Measurements from ENCODE around the gene LRRTM1. TPM values are rescaled to one million over a fixed set of nuclear protein-coding genes. Genes with fewer than 3 reads are reported as not detected.

Gene LRRTM1
- total and polyA plus RNA-seq, 2 donors (not counting 3 experiments of a cell fraction or from before 2014, with no cell fraction given), result not detected

- BruUV-seq (replicated peaks), result no TSS peak
- Histone ChIP-seq H2AFZ (ENCODE audit: low read depth, low read length) (no peak overlapping the region), H3K4me1 (ENCODE audit: control insufficient read depth, extremely low read depth, insufficient read depth, low read length) (no peaks in the 10 kb centered on the region), H3K4me3 (replicated peaks in 1 of 3; ENCODE audit: insufficient read depth in 1 of 3, low read depth in 1 of 3, low read length in 3 of 3) (no peak overlapping the region), H3K9ac (replicated peaks; ENCODE audit: extremely low read depth, insufficient read depth, low read length) (no peak overlapping the region), H3K36me3 (ENCODE audit: control insufficient read depth in 2 of 2, extremely low read depth in 1 of 2, insufficient read depth in 2 of 2, low read length in 2 of 2) (no peaks in the 10 kb centered on the region), H3K79me2 (ENCODE audit: control insufficient read depth, insufficient read depth, low read length) (no peaks in the 10 kb centered on the region), H3K4me2 (ENCODE audit: insufficient read depth, low read length) (no peak overlapping the region), H4K20me1 (replicated peaks; ENCODE audit: control insufficient read depth, extremely low read depth, insufficient read depth, low read length) (no peaks in the 10 kb centered on the region), H3K27ac (ENCODE audit: insufficient read depth, low read depth, low read length) (no peak overlapping the region), H3K9me3 (replicated peaks; ENCODE audit: control insufficient read depth, insufficient read depth, low read length) (no peaks in the 10 kb centered on the region), H3K27me3 (ENCODE audit: control insufficient read depth in 2 of 2, insufficient read depth in 2 of 2, low read length in 2 of 2) (peaks cover 0 to 13% of the 10 kb centered on the region in 2 experiments), H3K9me1 (replicated peaks; ENCODE audit: control insufficient read depth, extremely low read depth, insufficient read depth, low read length) (no peaks in the 10 kb centered on the region)
- TF ChIP-seq MYC (IDR thresholded peaks at IDR 0.05; ENCODE audit: low read depth, low read length) (no peak), GATA2 (IDR thresholded peaks at IDR 0.05; ENCODE audit: insufficient read depth, insufficient read length, low read depth, low read length) (no peak), MAX (IDR thresholded peaks at IDR 0.05; ENCODE audit: insufficient read depth, insufficient read length) (no peak), FOS (IDR thresholded peaks at IDR 0.05; ENCODE audit: borderline replicate concordance, insufficient read depth, low read length) (no peak), CTCF (IDR thresholded peaks at IDR 0.05; ENCODE audit: extremely low read depth in 1 of 2, insufficient read depth in 1 of 2, low read depth in 1 of 2, low read length in 2 of 2) (no peak), JUN (IDR thresholded peaks at IDR 0.05; ENCODE audit: borderline replicate concordance, insufficient read depth, insufficient read length, low read depth) (no peak), POLR2AphosphoS5 (IDR thresholded peaks at IDR 0.05; ENCODE audit: insufficient read depth, low read depth, low read length) (no peak), EZH2 (IDR thresholded peaks at IDR 0.05; ENCODE audit: borderline replicate concordance, low read depth, low read length, severe bottlenecking) (no peak), POLR2A (IDR thresholded peaks at IDR 0.05; ENCODE audit: low read depth, low read length) (no peak)
- DNase-seq (ENCODE audit: low read depth, low spot score) (no peak), FAIRE-seq (no peak)
- ChIA-PET POLR2A (no interaction called here), CTCF (no interaction called here)
- dilution Hi-C loops (cut with MboI; ENCODE audit: extremely low pct_ligation_motif_present, low sequenced_read_pairs) (no loop called here), intact Hi-C loops (cut with micrococcal nuclease) (no loop called here)
Observed at GRCh38 chr2:80302314-80303005, 2.1 kb downstream of the LRRTM1 start.
